CD4-positive, alpha-beta T cell treated with Interleukin-6 for 4 hours (primary cell): Measurements from ENCODE around the gene USP4.
A peak's percentile ranks its signal among the peaks of the same experiment; 100 is the strongest.
"Not testable (repeated sequence)": the region's sequence is repeated elsewhere in the genome, so short reads cannot be mapped to it uniquely, and the experiment has no call there.

Experiments used
- DNase-seq: peaks from one replicate; pipeline ENCODE4 v3.0.0-alpha.2; 2020; ENCODE audit warnings: mixed read lengths

Gene USP4

GRCh38 chr3:49339941-49340800 is at the start of gene USP4:
USP4 (minus strand) TSS chr3:49340053; CDS start chr3:49340024, 29 bp downstream.
- DNase-seq = peak; percentile 95

- no peak for DNase-seq
Measured at GRCh38 chr3:49389297-49389696, 49.4 kb upstream of the USP4 start.

- DNase-seq = no peak
Measured at GRCh38 chr3:49388289-49388820, 48.5 kb upstream of the USP4 start.

GRCh38 chr3:49387721-49388120 is 47.9 kb upstream of the USP4 start:
- DNase-seq = no peak

GRCh38 chr3:49386056-49386756 is 46.4 kb upstream of the USP4 start:
- DNase-seq = no peak

- no peak for DNase-seq
Measured at GRCh38 chr3:49385617-49386016, 45.8 kb upstream of the USP4 start.

GRCh38 chr3:49383387-49383786 is 43.5 kb upstream of the USP4 start:
- no peak for DNase-seq

GRCh38 chr3:49378249-49378895 is 38.5 kb upstream of the USP4 start:
- DNase-seq = no peak

GRCh38 chr3:49377483-49377882 is 37.6 kb upstream of the USP4 start:
- peak; percentile 53 for DNase-seq

- DNase-seq = no peak
Measured at GRCh38 chr3:49371946-49372345, 32.1 kb upstream of the USP4 start.

- no peak for DNase-seq
Measured at GRCh38 chr3:49370585-49371290, 30.9 kb upstream of the USP4 start.

GRCh38 chr3:49362561-49362960 is 22.7 kb upstream of the USP4 start:
- DNase-seq = no peak

GRCh38 chr3:49359623-49360022 is 19.8 kb upstream of the USP4 start:
- DNase-seq = no peak

GRCh38 chr3:49358884-49359225 is 19.0 kb upstream of the USP4 start:
- DNase-seq = peak; percentile 9

GRCh38 chr3:49358217-49358883 is 18.5 kb upstream of the USP4 start, which contains the start of gene GPX1:
GPX1 (minus strand) TSS chr3:49358353; CDS start chr3:49358278, 75 bp downstream.
- peak; percentile 88 for DNase-seq

GRCh38 chr3:49357443-49358216 is 17.8 kb upstream of the USP4 start:
- DNase-seq = peak; percentile 64

- DNase-seq = not testable (repeated sequence)
Measured at GRCh38 chr3:49357095-49357442, 17.2 kb upstream of the USP4 start.

GRCh38 chr3:49352890-49353421 is 13.1 kb upstream of the USP4 start:
- DNase-seq = no peak

GRCh38 chr3:49352281-49352680 is 12.4 kb upstream of the USP4 start:
- DNase-seq = no peak

GRCh38 chr3:49351521-49352011 is 11.7 kb upstream of the USP4 start:
- DNase-seq = no peak
